Caco-2 (cell line): ENCODE results near the gene AVL9. TPM values are rescaled to one million over a fixed set of nuclear protein-coding genes. Genes with fewer than 3 reads are reported as not detected.

Source experiments
- BruUV-seq: library from RNA; stranded (reverse); fragments of 400-500 nt; replicated peaks from 2 replicates; lab custom pipeline; 2021; lab: Mats Ljungman, UMichigan
- CTCF ChIA-PET: fragments of 300-600 bp; sonication (Branson Sonifier 250); formaldehyde crosslinking; loops from one replicate; lab custom pipeline; 2022; ENCODE audit warnings: antibody characterized with exemption; lab: Charles Lee
- POLR2A ChIA-PET: fragments of 300-600 bp; sonication (Branson Sonifier 250); formaldehyde crosslinking; loops from one replicate; lab custom pipeline; 2022; ENCODE audit warnings: antibody characterized with exemption; lab: Charles Lee
- DNase-seq, 2 experiments: peaks; one replicate each; pipeline versions ENCODE4 v3.0.0 to v3.0.0-alpha.2; 2020 to 2022
- H3K27me3 ChIP-seq: replicated peaks from 2 replicates; pipeline ENCODE4 v1.6.0; 2011; ENCODE audit warnings: low read length; ENCODE audit not compliant: control insufficient read depth, insufficient read depth
- H3K36me3 ChIP-seq: 2 replicates; pipeline ENCODE4 v1.5.1; 2011; ENCODE audit warnings: low read length; ENCODE audit not compliant: control insufficient read depth, insufficient read depth
- H3K4me1 ChIP-seq: fragments of 250-450 bp; sonication (Bioruptor Pico); 2 replicates; pipeline ENCODE4 v1.5.1; 2020; ENCODE audit warnings: mild to moderate bottlenecking
- H3K4me3 ChIP-seq: 2 replicates; pipeline ENCODE4 v1.5.1; 2011; ENCODE audit warnings: low read depth, mild to moderate bottlenecking, control low read depth, low read length
- H3K9me3 ChIP-seq: fragments of 250-450 bp; sonication (Bioruptor Pico); 2 replicates; pipeline ENCODE4 v1.5.1; 2020; ENCODE audit warnings: mild to moderate bottlenecking, moderate library complexity
- H3K27ac Mint-ChIP-seq: one replicate; pipeline ENCODE4 v1.8.0; 2022; ENCODE audit warnings: mixed read lengths; ENCODE audit not compliant: unreplicated experiment
- H3K27me3 Mint-ChIP-seq: one replicate; pipeline ENCODE4 v1.8.0; 2022; ENCODE audit warnings: mixed read lengths; ENCODE audit not compliant: insufficient read depth, unreplicated experiment
- H3K36me3 Mint-ChIP-seq: one replicate; pipeline ENCODE4 v1.8.0; 2022; ENCODE audit warnings: mild to moderate bottlenecking, mixed read lengths; ENCODE audit not compliant: insufficient read depth, unreplicated experiment
- H3K4me1 Mint-ChIP-seq: one replicate; pipeline ENCODE4 v1.8.0; 2022; ENCODE audit warnings: low read depth, mixed read lengths; ENCODE audit not compliant: unreplicated experiment
- H3K4me3 Mint-ChIP-seq: one replicate; pipeline ENCODE4 v1.8.0; 2022; ENCODE audit warnings: mild to moderate bottlenecking, moderate library complexity, mixed read lengths; ENCODE audit not compliant: unreplicated experiment
- H3K9me3 Mint-ChIP-seq: one replicate; pipeline ENCODE4 v1.8.0; 2022; ENCODE audit warnings: mixed read lengths; ENCODE audit not compliant: unreplicated experiment
- intact Hi-C: fragments of 100-400 bp; cut with micrococcal nuclease; formaldehyde crosslinking; loops from one replicate; pipeline ENCODE4 v1.10.0; 2022; ENCODE audit not compliant: unreplicated experiment
- total RNA-seq: library from RNA; stranded (reverse); gene quantifications from 2 replicates; pipeline ENCODE4 v1.2.3, GENCODE V29; 2022
- TF ChIP-seq, protein P1 (sequence below), 2 experiments: fragments of 200-600 bp in 1 of 2; IDR thresholded peaks; 1 replicate in 1 of 2; 2 replicates in 1 of 2; pipeline versions ENCODE4 v1.5.1 to v1.8.0; 2011 to 2022; ENCODE audit warnings: antibody characterized with exemption in 1 of 2, control low read depth in 1 of 2, inconsistent platforms in 1 of 2, low read depth in 1 of 2, low read length in 1 of 2, mild to moderate bottlenecking in 1 of 2, moderate library complexity in 1 of 2; ENCODE audit not compliant: insufficient read depth in 1 of 2, severe bottlenecking in 1 of 2, unreplicated experiment in 1 of 2

The AVL9 gene
- total RNA-seq, 1 experiment from 2014 or later, result 39.7 TPM

DNA sequence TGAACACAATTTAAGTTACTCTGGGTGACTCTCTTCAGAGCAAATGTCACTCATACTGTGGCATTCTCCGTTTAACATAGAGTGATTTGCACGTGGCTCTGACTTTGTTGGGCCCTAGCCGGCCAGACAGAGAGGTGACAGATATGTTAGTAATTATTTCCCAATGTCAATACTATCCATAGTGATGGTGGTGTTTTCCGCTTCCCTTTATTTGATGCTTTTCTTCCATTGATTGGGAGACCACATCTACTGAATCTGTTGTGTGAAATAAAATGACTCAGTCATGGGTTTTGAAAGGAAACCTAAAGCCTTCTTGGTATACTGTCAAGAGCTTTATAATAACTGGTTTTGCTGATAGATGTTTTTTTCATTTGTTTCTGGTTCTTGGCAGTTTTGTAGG lies 7.4 kb downstream of the AVL9 start:
- POLR2A ChIA-PET, result no interaction called here
- TF ChIP-seq, protein P1, sequence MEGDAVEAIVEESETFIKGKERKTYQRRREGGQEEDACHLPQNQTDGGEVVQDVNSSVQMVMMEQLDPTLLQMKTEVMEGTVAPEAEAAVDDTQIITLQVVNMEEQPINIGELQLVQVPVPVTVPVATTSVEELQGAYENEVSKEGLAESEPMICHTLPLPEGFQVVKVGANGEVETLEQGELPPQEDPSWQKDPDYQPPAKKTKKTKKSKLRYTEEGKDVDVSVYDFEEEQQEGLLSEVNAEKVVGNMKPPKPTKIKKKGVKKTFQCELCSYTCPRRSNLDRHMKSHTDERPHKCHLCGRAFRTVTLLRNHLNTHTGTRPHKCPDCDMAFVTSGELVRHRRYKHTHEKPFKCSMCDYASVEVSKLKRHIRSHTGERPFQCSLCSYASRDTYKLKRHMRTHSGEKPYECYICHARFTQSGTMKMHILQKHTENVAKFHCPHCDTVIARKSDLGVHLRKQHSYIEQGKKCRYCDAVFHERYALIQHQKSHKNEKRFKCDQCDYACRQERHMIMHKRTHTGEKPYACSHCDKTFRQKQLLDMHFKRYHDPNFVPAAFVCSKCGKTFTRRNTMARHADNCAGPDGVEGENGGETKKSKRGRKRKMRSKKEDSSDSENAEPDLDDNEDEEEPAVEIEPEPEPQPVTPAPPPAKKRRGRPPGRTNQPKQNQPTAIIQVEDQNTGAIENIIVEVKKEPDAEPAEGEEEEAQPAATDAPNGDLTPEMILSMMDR (IDR thresholded peaks at IDR 0.05; ENCODE audit: insufficient read depth in 1 of 2, low read depth in 1 of 2, low read length in 1 of 2, severe bottlenecking in 1 of 2, unreplicated experiment in 1 of 2), result no peak
- no TSS peak for BruUV-seq
- H3K9me3 Mint-ChIP-seq, result no peaks in the 10 kb centered on the region
- H3K27me3 Mint-ChIP-seq, result no peaks in the 10 kb centered on the region
- H3K27ac Mint-ChIP-seq, result no peak overlapping the region
- no peak overlapping the region for H3K4me3 Mint-ChIP-seq
- peaks cover 11% of the 10 kb centered on the region for H3K4me1 Mint-ChIP-seq
- no peak for DNase-seq
- Histone ChIP-seq H3K4me3 (no peak overlapping the region), H3K36me3 (no peaks in the 10 kb centered on the region; the same call in 1 of the 2 replicates), H3K27me3 (no peaks in the 10 kb centered on the region), H3K4me1 (no peaks in the 10 kb centered on the region; the same call in 1 of the 2 replicates), H3K9me3 (no peaks in the 10 kb centered on the region)
- CTCF ChIA-PET, result no interaction called here
- intact Hi-C loops, result no loop called here
- peaks cover 9% of the 10 kb centered on the region for H3K36me3 Mint-ChIP-seq

DNA sequence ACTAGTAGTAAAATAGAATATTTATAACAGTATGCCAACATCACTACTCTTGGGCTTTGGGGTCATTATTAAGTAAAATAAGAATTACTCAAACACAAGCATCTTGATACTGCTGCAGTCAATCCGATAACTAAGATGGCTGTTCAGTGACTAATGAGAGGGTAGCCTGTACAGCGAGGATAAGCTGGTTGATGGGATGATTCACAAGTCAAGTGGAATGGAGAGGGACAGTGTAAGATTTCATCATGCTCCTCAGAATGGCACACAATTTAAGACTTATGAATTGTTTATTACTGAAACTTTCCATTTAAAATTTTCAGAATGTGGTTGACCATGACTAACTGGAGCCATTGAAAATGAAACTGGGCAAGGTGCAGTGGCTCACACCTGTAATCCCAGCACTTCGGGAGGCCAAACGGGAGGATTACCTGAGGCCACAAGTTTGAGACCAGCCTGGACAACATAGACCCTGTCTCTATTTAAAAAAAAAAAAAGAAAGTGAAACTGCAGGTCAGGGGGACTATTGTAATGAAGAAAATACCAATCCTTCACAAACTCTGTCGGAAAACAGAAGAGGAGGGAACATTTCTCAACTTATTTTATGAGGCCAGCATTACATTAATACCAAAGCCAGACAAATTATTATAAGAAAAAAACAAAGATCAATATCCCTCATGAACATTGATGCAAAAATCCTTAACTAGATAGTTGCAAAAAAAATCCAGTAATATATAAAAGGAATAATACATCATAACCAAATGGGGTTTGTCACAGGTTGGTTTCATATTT lies 11.2 kb downstream of the AVL9 start:
- DNase-seq, result no peak
- CTCF ChIA-PET, result no interaction called here

DNA sequence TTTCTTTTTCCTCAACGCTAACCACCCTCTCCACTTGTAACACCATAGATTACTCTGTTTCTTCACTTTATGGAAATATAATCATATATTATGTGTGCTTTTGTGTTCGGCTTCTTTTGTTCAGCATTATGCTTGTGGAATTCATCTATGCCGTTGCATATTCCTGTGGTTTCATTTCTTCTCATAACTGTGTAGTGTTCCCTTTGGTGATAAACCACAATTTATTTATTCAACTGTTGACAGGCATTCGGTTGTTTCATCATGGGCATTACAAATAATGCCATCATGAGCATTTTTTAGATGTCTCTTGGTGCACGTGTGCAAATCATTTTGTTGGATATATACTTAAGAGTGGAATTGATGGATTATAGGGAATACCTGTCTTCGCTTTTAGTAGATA lies 12.1 kb downstream of the AVL9 start:
- Mint-ChIP-seq H3K27ac (no peak overlapping the region), H3K9me3 (peaks cover under 1% of the 10 kb centered on the region), H3K27me3 (no peaks in the 10 kb centered on the region), H3K36me3 (peaks cover 14% of the 10 kb centered on the region), H3K4me1 (no peaks in the 10 kb centered on the region), H3K4me3 (no peak overlapping the region)
- BruUV-seq, result no TSS peak
- no peaks in the 10 kb centered on the region for H3K27me3 ChIP-seq
- no peak overlapping the region for H3K4me3 ChIP-seq
- intact Hi-C loops, result no loop called here
- DNase-seq, result no peak
- no peaks in the 10 kb centered on the region for H3K4me1 ChIP-seq
- POLR2A ChIA-PET, result no interaction called here
- no peaks in the 10 kb centered on the region for H3K9me3 ChIP-seq
- H3K36me3 ChIP-seq, result no peaks in the 10 kb centered on the region
- CTCF ChIA-PET, result no interaction called here
- TF ChIP-seq, protein P1 (IDR thresholded peaks at IDR 0.05; ENCODE audit: insufficient read depth in 1 of 2, low read depth in 1 of 2, low read length in 1 of 2, severe bottlenecking in 1 of 2, unreplicated experiment in 1 of 2), result no peak

More for the DNA sequence above, 11.2 kb downstream of the AVL9 start:
- Mint-ChIP-seq H3K9me3 (no peaks in the 10 kb centered on the region), H3K36me3 (peaks cover 5% of the 10 kb centered on the region), H3K4me3 (no peak overlapping the region), H3K27ac (no peak overlapping the region), H3K4me1 (peaks cover 3% of the 10 kb centered on the region), H3K27me3 (no peaks in the 10 kb centered on the region)
- no peaks in the 10 kb centered on the region for H3K36me3 ChIP-seq
- no peaks in the 10 kb centered on the region; the same call in 1 of the 2 replicates for H3K4me1 ChIP-seq
- POLR2A ChIA-PET, result interaction anchor here (1.3 kb wide), 1 partner anchor 11 kb away, joined by 4 read pairs; no protein-coding TSS in a partner anchor
- TF ChIP-seq, protein P1 (IDR thresholded peaks at IDR 0.05; ENCODE audit: insufficient read depth in 1 of 2, low read depth in 1 of 2, low read length in 1 of 2, severe bottlenecking in 1 of 2, unreplicated experiment in 1 of 2), result no peak
- H3K4me3 ChIP-seq, result no peak overlapping the region
- H3K9me3 ChIP-seq, result no peaks in the 10 kb centered on the region
- H3K27me3 ChIP-seq, result no peaks in the 10 kb centered on the region
- intact Hi-C loops, result no loop called here
- no TSS peak for BruUV-seq
